HEK293 (cell line): ENCODE results near the gene SOCS7.
"Not testable (repeated sequence)": the region's sequence is repeated elsewhere in the genome, so short reads cannot be mapped to it uniquely, and the experiment has no call there.

Experiments used
- CTCF ChIA-PET: fragments of 350-600 bp; formaldehyde crosslinking; extraction: SDS; loops from one replicate; lab custom pipeline; 2021; ENCODE audit warnings: antibody characterized with exemption; lab: Yijun Ruan, JAX
- POLR2A ChIA-PET: fragments of 300-600 bp; formaldehyde crosslinking; extraction: SDS; loops from one replicate; lab custom pipeline; 2020; ENCODE audit warnings: antibody characterized with exemption, inconsistent platforms; lab: Yijun Ruan, JAX
- H3K27ac ChIP-seq: fragments of 200-500 bp; sonication (Bioruptor generic); 2 replicates; pipeline ENCODE4 v1.5.1; 2014; ENCODE audit warnings: low read depth, low read length, control low read depth, inconsistent platforms; ENCODE audit errors: extremely low read depth
- H3K36me3 ChIP-seq, 2 experiments: fragments of 200-500 bp in 1 of 2; sonication (Bioruptor generic) in 1 of 2; 1 replicate in 1 of 2; 2 replicates in 1 of 2; pipeline ENCODE4 v1.5.1; 2014 to 2017; ENCODE audit warnings: inconsistent platforms in 2 of 2, low read length in 2 of 2; ENCODE audit not compliant: control insufficient read depth in 2 of 2, insufficient read depth in 1 of 2
- H3K4me1 ChIP-seq: fragments of 200-500 bp; sonication (Bioruptor generic); 2 replicates; pipeline ENCODE4 v1.5.1; 2014; ENCODE audit warnings: mild to moderate bottlenecking, low read length, inconsistent platforms; ENCODE audit not compliant: control insufficient read depth, insufficient read depth
- H3K4me3 ChIP-seq: 2 replicates; pipeline ENCODE4 v1.5.1; 2011; ENCODE audit warnings: low read depth, mild to moderate bottlenecking, control low read depth, low read length, moderate library complexity
- H3K9me3 ChIP-seq: fragments of 200-500 bp; sonication (Bioruptor generic); 2 replicates; pipeline ENCODE4 v1.5.1; 2014; ENCODE audit warnings: low read depth, low read length, inconsistent platforms; ENCODE audit not compliant: control insufficient read depth, insufficient read depth
- AEBP2 ChIP-seq: fragments of 450-650 bp; formaldehyde crosslinking; IDR thresholded peaks from 2 replicates; pipeline ENCODE4 v1.5.1; 2016; ENCODE audit warnings: missing biosample characterization, missing genetic modification characterization, borderline replicate concordance
- FEZF1 ChIP-seq: fragments of 450-650 bp; formaldehyde crosslinking; IDR thresholded peaks from 2 replicates; pipeline ENCODE4 v1.5.1; 2016; ENCODE audit warnings: missing biosample characterization, missing genetic modification characterization
- GLI2 ChIP-seq: fragments of 450-650 bp; formaldehyde crosslinking; IDR thresholded peaks from 2 replicates; pipeline ENCODE4; 2017; ENCODE audit warnings: missing biosample characterization, missing genetic modification characterization, low read depth, borderline replicate concordance
- ZFHX2 ChIP-seq: fragments of 450-650 bp; formaldehyde crosslinking; conservative IDR thresholded peaks from 2 replicates; pipeline ENCODE4 v1.5.1; 2016; ENCODE audit warnings: missing biosample characterization, missing genetic modification characterization
- ZFP69B ChIP-seq: fragments of 450-650 bp; formaldehyde crosslinking; IDR thresholded peaks from 2 replicates; pipeline ENCODE4 v1.5.1; 2016; ENCODE audit warnings: missing biosample characterization, missing genetic modification characterization
- ZNF10 ChIP-seq: fragments of 450-650 bp; formaldehyde crosslinking; IDR thresholded peaks from 2 replicates; pipeline ENCODE4 v1.5.1; 2017; ENCODE audit warnings: missing biosample characterization, missing genetic modification characterization
- ZNF112 ChIP-seq: fragments of 450-650 bp; formaldehyde crosslinking; IDR thresholded peaks from 2 replicates; pipeline ENCODE4 v1.5.0; 2017; ENCODE audit warnings: missing biosample characterization, missing genetic modification characterization
- ZNF121 ChIP-seq: fragments of 450-650 bp; formaldehyde crosslinking; IDR thresholded peaks from 2 replicates; pipeline ENCODE4 v1.5.1; 2016; ENCODE audit warnings: missing biosample characterization, missing genetic modification characterization
- ZNF184 ChIP-seq: fragments of 450-650 bp; IDR thresholded peaks from 2 replicates; pipeline ENCODE4 v1.5.1; 2018; ENCODE audit warnings: missing biosample characterization, mild to moderate bottlenecking, missing genetic modification characterization
- ZNF202 ChIP-seq: fragments of 450-650 bp; formaldehyde crosslinking; IDR thresholded peaks from 2 replicates; pipeline ENCODE4 v1.5.1; 2016; ENCODE audit warnings: missing biosample characterization, missing genetic modification characterization, borderline replicate concordance
- ZNF280C ChIP-seq: fragments of 450-650 bp; formaldehyde crosslinking; IDR thresholded peaks from 2 replicates; pipeline ENCODE4 v1.5.1; 2016; ENCODE audit warnings: missing biosample characterization, missing genetic modification characterization
- ZNF404 ChIP-seq: fragments of 450-650 bp; formaldehyde crosslinking; IDR thresholded peaks from 2 replicates; pipeline ENCODE4 v1.5.1; 2017; ENCODE audit warnings: missing biosample characterization, missing genetic modification characterization
- ZNF600 ChIP-seq: fragments of 450-650 bp; formaldehyde crosslinking; IDR thresholded peaks from 2 replicates; pipeline ENCODE4 v1.5.1; 2016; ENCODE audit warnings: missing biosample characterization, missing genetic modification characterization
- ZSCAN23 ChIP-seq: fragments of 450-650 bp; formaldehyde crosslinking; IDR thresholded peaks from 2 replicates; pipeline ENCODE4 v1.5.1; 2016; ENCODE audit warnings: missing biosample characterization, missing genetic modification characterization
- TF ChIP-seq, protein P1 (sequence below): sonication (generic); formaldehyde crosslinking; IDR thresholded peaks from 2 replicates; pipeline ENCODE4 v1.8.1; 2022; ENCODE audit warnings: mild to moderate bottlenecking, moderate library complexity, missing genetic modification reagents
- TF ChIP-seq, protein P2 (sequence below): fragments of 450-650 bp; formaldehyde crosslinking; IDR thresholded peaks from 2 replicates; pipeline ENCODE4 v1.5.1; 2016; ENCODE audit warnings: missing biosample characterization, missing genetic modification characterization
- TF ChIP-seq, protein P3 (sequence below): fragments of 450-650 bp; formaldehyde crosslinking; IDR thresholded peaks from 2 replicates; pipeline ENCODE4 v1.5.1; 2016; ENCODE audit warnings: missing biosample characterization, missing genetic modification characterization, low read depth

Gene SOCS7

GRCh38 chr17:38436386-38436785 lies 84.7 kb downstream of the SOCS7 start:
- no peaks in the 10 kb centered on the region for H3K36me3 ChIP-seq
- TF ChIP-seq ZNF280C (tag by site-specific recombination) (no peak), ZSCAN23 (tag by site-specific recombination) (no peak), ZNF112 (tag by site-specific recombination) (no peak), ZNF202 (tag by site-specific recombination) (no peak)
- no peaks in the 10 kb centered on the region for H3K4me1 ChIP-seq
- no peaks in the 10 kb centered on the region for H3K9me3 ChIP-seq
- H3K27ac ChIP-seq = no peak overlapping the region
- POLR2A ChIA-PET = no interaction called here
- CTCF ChIA-PET = interaction anchor here (0.6 to 1.6 kb wide), 4 partner anchors 12 to 88 kb away, joined by 3 to 11 read pairs (median 4); no protein-coding TSS in a partner anchor
- H3K4me3 ChIP-seq = no peak overlapping the region

GRCh38 chr17:38437313-38437712 lies 85.7 kb downstream of the SOCS7 start:
- H3K9me3 ChIP-seq, H3K36me3 ChIP-seq, H3K4me3 ChIP-seq, H3K27ac ChIP-seq, H3K4me1 ChIP-seq, POLR2A ChIA-PET: not testable (repeated sequence)
- peak; percentile 82; the same call in 1 of the 2 replicates for TF ChIP-seq ZNF121 (tag by site-specific recombination)
- CTCF ChIA-PET = interaction anchor here (0.6 to 1.6 kb wide), 8 partner anchors 13 to 225 kb away, joined by 3 to 11 read pairs (median 3); no protein-coding TSS in a partner anchor

DNA sequence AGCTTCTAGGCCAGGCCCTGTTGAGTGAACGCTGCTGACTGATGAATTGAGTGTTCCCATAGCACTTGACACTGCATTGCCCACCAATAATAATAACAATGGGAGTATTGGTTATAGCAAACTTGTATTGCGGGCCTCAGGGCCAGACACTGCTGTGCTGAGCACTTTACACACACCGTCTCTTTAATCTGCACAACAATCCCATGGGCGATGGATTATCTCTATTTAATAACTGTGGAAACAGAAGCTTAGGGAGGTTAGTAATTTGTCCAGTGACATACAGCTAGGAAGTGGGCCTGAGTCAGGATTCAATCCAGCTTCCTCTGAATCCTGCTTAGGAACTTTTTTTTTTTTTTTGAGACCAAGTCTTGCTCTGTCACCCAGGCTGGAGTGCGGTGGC lies 87.8 kb downstream of the SOCS7 start:
- POLR2A ChIA-PET = interaction anchor here (0.7 to 2.6 kb wide), 2 partner anchors 24 to 25 kb away, joined by 6 read pairs; no protein-coding TSS in a partner anchor
- Histone ChIP-seq H3K9me3 (no peaks in the 10 kb centered on the region), H3K36me3 (no peaks in the 10 kb centered on the region)
- no peak for TF ChIP-seq ZFHX2 (tag by site-specific recombination)
- TF ChIP-seq, protein P1, sequence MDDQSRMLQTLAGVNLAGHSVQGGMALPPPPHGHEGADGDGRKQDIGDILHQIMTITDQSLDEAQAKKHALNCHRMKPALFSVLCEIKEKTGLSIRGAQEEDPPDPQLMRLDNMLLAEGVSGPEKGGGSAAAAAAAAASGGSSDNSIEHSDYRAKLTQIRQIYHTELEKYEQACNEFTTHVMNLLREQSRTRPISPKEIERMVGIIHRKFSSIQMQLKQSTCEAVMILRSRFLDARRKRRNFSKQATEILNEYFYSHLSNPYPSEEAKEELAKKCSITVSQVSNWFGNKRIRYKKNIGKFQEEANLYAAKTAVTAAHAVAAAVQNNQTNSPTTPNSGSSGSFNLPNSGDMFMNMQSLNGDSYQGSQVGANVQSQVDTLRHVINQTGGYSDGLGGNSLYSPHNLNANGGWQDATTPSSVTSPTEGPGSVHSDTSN (CRISPR knock-in tag) = no peak
- no peak for TF ChIP-seq GLI2 (tag by site-specific recombination)
- no peak for TF ChIP-seq AEBP2 (tag by site-specific recombination)
- TF ChIP-seq, all 188 proteins: peak for 0
- no peak overlapping the region for H3K27ac ChIP-seq
- no peak overlapping the region for H3K4me3 ChIP-seq
- H3K4me1 ChIP-seq = no peaks in the 10 kb centered on the region
- CTCF ChIA-PET = interaction anchor here (0.6 to 5.4 kb wide), 4 partner anchors 9 to 99 kb away, joined by 4 to 52 read pairs (median 6); no protein-coding TSS in a partner anchor

GRCh38 chr17:38440614-38441397 lies 89.2 kb downstream of the SOCS7 start:
- Histone ChIP-seq H3K4me1 (no peaks in the 10 kb centered on the region), H3K4me3 (no peak overlapping the region), H3K36me3 (no peaks in the 10 kb centered on the region), H3K9me3 (no peaks in the 10 kb centered on the region), H3K27ac (no peak overlapping the region)
- POLR2A ChIA-PET = interaction anchor here (2.6 kb wide), 1 partner anchor 24 kb away, joined by 6 read pairs; no protein-coding TSS in a partner anchor
- CTCF ChIA-PET = interaction anchor here (0.6 to 5.4 kb wide), 6 partner anchors 8 to 116 kb away, joined by 4 to 52 read pairs (median 5); no protein-coding TSS in a partner anchor
- TF ChIP-seq ZNF404 = no peak
- TF ChIP-seq, protein P2, sequence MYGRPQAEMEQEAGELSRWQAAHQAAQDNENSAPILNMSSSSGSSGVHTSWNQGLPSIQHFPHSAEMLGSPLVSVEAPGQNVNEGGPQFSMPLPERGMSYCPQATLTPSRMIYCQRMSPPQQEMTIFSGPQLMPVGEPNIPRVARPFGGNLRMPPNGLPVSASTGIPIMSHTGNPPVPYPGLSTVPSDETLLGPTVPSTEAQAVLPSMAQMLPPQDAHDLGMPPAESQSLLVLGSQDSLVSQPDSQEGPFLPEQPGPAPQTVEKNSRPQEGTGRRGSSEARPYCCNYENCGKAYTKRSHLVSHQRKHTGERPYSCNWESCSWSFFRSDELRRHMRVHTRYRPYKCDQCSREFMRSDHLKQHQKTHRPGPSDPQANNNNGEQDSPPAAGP (tag by site-specific recombination) = no peak
- TF ChIP-seq ZNF10 (tag by site-specific recombination) = no peak
- no peak for TF ChIP-seq FEZF1 (tag by site-specific recombination)
- no peak for TF ChIP-seq ZNF600 (tag by site-specific recombination)
- TF ChIP-seq ZNF184 = no peak
- TF ChIP-seq ZFP69B = no peak
- TF ChIP-seq, protein P3, sequence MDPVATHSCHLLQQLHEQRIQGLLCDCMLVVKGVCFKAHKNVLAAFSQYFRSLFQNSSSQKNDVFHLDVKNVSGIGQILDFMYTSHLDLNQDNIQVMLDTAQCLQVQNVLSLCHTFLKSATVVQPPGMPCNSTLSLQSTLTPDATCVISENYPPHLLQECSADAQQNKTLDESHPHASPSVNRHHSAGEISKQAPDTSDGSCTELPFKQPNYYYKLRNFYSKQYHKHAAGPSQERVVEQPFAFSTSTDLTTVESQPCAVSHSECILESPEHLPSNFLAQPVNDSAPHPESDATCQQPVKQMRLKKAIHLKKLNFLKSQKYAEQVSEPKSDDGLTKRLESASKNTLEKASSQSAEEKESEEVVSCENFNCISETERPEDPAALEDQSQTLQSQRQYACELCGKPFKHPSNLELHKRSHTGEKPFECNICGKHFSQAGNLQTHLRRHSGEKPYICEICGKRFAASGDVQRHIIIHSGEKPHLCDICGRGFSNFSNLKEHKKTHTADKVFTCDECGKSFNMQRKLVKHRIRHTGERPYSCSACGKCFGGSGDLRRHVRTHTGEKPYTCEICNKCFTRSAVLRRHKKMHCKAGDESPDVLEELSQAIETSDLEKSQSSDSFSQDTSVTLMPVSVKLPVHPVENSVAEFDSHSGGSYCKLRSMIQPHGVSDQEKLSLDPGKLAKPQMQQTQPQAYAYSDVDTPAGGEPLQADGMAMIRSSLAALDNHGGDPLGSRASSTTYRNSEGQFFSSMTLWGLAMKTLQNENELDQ (tag by site-specific recombination) = no peak
